HepG2 (cell line): ENCODE results near the gene C6orf62.

Source experiments
- AKAP8 ChIP-seq: sonication (generic); formaldehyde crosslinking; IDR thresholded peaks from 2 replicates; pipeline ENCODE4 v1.5.1; 2020; ENCODE audit warnings: mild to moderate bottlenecking, missing genetic modification reagents
- ELF1 ChIP-seq: sonication (generic); formaldehyde crosslinking; IDR thresholded peaks from 2 replicates; pipeline ENCODE4 v1.4.0; 2020; ENCODE audit warnings: missing genetic modification reagents
- SATB2 ChIP-seq: sonication (generic); formaldehyde crosslinking; IDR thresholded peaks from 2 replicates; pipeline ENCODE4 v1.5.0; 2020; ENCODE audit warnings: missing genetic modification reagents
- TF ChIP-seq, protein P1 (sequence below): sonication (generic); formaldehyde crosslinking; IDR thresholded peaks from 2 replicates; pipeline ENCODE4 v1.5.0; 2020; ENCODE audit warnings: mild to moderate bottlenecking, missing genetic modification reagents, moderate library complexity
- TF ChIP-seq, protein P2 (sequence below): sonication (generic); formaldehyde crosslinking; IDR thresholded peaks from 2 replicates; pipeline ENCODE4 v1.4.0; 2020; ENCODE audit warnings: mild to moderate bottlenecking, missing genetic modification reagents

DNA sequence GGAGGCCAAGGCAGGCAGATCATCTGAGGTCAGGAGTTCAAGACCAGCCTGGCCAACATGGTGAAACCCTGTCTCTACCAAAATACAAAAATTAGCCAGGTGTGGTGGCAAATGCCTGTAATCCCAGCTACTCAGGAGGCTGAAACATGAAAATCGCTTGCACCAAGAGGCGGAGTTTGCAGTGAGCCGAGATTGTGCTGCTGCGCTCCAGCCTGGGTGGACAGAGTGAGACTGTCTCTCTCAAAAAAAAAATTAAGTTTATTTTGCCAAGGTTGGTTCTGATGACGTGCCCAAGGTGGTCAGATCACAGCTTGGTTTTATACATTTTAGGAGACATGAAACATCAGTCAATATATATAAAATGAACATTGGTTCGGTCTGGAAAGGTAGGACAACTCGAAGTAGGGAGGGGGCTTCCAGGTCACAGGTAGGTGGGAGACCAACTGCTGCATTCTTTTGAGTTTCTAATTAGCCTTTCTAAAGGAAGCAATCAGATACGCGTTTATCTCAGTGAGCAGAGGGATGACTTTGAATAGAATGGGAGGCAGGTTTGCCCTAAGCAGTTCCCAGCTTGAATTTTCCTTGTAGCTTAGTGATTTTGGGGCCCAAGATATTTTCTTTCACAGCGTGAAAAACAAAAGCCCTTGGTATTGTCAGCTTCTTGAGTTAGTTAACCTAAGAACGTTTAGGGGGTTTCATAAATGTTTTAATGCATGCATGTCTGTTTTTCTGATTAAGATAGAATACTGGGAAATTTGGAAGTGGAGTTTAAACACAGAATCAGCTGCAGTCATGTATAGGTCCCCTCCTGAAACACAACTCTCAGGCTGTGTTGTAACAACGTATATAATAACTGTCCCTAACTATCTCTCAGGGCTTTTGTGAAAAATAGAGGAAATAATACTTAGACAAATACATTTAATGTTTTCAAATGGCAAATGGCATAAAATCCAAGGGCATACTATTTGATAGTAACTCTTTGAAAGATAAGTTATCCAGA lies 35.4 kb downstream of the C6orf62 start:
- TF ChIP-seq, protein P1, sequence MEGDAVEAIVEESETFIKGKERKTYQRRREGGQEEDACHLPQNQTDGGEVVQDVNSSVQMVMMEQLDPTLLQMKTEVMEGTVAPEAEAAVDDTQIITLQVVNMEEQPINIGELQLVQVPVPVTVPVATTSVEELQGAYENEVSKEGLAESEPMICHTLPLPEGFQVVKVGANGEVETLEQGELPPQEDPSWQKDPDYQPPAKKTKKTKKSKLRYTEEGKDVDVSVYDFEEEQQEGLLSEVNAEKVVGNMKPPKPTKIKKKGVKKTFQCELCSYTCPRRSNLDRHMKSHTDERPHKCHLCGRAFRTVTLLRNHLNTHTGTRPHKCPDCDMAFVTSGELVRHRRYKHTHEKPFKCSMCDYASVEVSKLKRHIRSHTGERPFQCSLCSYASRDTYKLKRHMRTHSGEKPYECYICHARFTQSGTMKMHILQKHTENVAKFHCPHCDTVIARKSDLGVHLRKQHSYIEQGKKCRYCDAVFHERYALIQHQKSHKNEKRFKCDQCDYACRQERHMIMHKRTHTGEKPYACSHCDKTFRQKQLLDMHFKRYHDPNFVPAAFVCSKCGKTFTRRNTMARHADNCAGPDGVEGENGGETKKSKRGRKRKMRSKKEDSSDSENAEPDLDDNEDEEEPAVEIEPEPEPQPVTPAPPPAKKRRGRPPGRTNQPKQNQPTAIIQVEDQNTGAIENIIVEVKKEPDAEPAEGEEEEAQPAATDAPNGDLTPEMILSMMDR (CRISPR knock-in tag) = no peak
- TF ChIP-seq, protein P2, sequence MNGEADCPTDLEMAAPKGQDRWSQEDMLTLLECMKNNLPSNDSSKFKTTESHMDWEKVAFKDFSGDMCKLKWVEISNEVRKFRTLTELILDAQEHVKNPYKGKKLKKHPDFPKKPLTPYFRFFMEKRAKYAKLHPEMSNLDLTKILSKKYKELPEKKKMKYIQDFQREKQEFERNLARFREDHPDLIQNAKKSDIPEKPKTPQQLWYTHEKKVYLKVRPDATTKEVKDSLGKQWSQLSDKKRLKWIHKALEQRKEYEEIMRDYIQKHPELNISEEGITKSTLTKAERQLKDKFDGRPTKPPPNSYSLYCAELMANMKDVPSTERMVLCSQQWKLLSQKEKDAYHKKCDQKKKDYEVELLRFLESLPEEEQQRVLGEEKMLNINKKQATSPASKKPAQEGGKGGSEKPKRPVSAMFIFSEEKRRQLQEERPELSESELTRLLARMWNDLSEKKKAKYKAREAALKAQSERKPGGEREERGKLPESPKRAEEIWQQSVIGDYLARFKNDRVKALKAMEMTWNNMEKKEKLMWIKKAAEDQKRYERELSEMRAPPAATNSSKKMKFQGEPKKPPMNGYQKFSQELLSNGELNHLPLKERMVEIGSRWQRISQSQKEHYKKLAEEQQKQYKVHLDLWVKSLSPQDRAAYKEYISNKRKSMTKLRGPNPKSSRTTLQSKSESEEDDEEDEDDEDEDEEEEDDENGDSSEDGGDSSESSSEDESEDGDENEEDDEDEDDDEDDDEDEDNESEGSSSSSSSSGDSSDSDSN (CRISPR knock-in tag) = no peak
- TF ChIP-seq ELF1 = no peak
- no peak for TF ChIP-seq AKAP8 (CRISPR knock-in tag)
- TF ChIP-seq SATB2 (CRISPR knock-in tag) = no peak
